Activated CD8-positive, alpha-beta T cell treated with anti-CD3 and anti-CD28 coated beads, Interleukin-2, amount 10 ng/mL, durations not matched to agents 7 days and 5 days (primary cell): ENCODE measurements around the gene CDC42EP1. TPM values are rescaled to one million over a fixed set of nuclear protein-coding genes. Genes with fewer than 3 reads are reported as not detected.

Experiments used
- ATAC-seq: fragments of 150-1000 bp; cut with Tn5 transposase; one replicate; pipeline ENCODE4 v1.10.0; 2021; ENCODE audit warnings: moderate library complexity
- CTCF ChIA-PET: fragments of 350-600 bp; sonication (Branson Sonifier 250); formaldehyde crosslinking; loops from one replicate; lab custom pipeline; 2021; ENCODE audit warnings: antibody characterized with exemption; lab: Charles Lee
- POLR2A ChIA-PET: fragments of 350-600 bp; sonication (Branson Sonifier 250); formaldehyde crosslinking; loops from one replicate; lab custom pipeline; 2021; ENCODE audit warnings: antibody characterized with exemption; lab: Charles Lee
- DNase-seq: peaks from one replicate; pipeline ENCODE4 v3.0.0-alpha.2; 2020
- H3K27ac Mint-ChIP-seq: one replicate; pipeline ENCODE4 v1.8.0; 2021; ENCODE audit warnings: mild to moderate bottlenecking, mixed read lengths
- H3K27me3 Mint-ChIP-seq: one replicate; pipeline ENCODE4 v1.8.0; 2021; ENCODE audit warnings: low read depth, mixed read lengths
- H3K36me3 Mint-ChIP-seq: one replicate; pipeline ENCODE4 v1.8.0; 2021; ENCODE audit warnings: low read depth, mixed read lengths
- H3K4me1 Mint-ChIP-seq: one replicate; pipeline ENCODE4 v1.8.0; 2021; ENCODE audit warnings: low read depth, mixed read lengths
- H3K4me3 Mint-ChIP-seq: one replicate; pipeline ENCODE4 v1.8.0; 2021; ENCODE audit warnings: mild to moderate bottlenecking, mixed read lengths
- H3K9me3 Mint-ChIP-seq: one replicate; pipeline ENCODE4 v1.8.0; 2022; ENCODE audit warnings: mixed read lengths; ENCODE audit not compliant: insufficient read depth
- total RNA-seq, 2 experiments: library from RNA; stranded (reverse); gene quantifications; one replicate each; pipeline ENCODE4 v1.2.3, GENCODE V29; 2021

The CDC42EP1 gene
- total RNA-seq, 2 experiments from 2014 or later, result 0.13 to 0.21 TPM

GRCh38 chr22:37568448-37569008, 8.2 kb downstream of the CDC42EP1 start:
- Mint-ChIP-seq H3K27me3 (peaks cover 26% of the 10 kb centered on the region), H3K27ac (no peak overlapping the region), H3K9me3 (no peaks in the 10 kb centered on the region), H3K4me1 (peaks cover 24% of the 10 kb centered on the region), H3K4me3 (no peak overlapping the region), H3K36me3 (no peaks in the 10 kb centered on the region)
- ATAC-seq (no peak), DNase-seq (no peak)
- CTCF ChIA-PET, result interaction anchor here (0.6 to 15.3 kb wide), 8 partner anchors 10 to 252 kb away, joined by 3 to 493 read pairs (median 23); partner anchors contain the start of gene LGALS2
- POLR2A ChIA-PET, result interaction anchor here (1.0 to 1.5 kb wide), 2 partner anchors 8 to 11 kb away, joined by 3 read pairs; partner anchors contain the start of gene LGALS2

GRCh38 chr22:37569009-37569920, 9.0 kb downstream of the CDC42EP1 start:
- Mint-ChIP-seq H3K27me3 (peaks cover 19% of the 10 kb centered on the region), H3K9me3 (no peaks in the 10 kb centered on the region), H3K4me1 (peaks cover 24% of the 10 kb centered on the region), H3K36me3 (no peaks in the 10 kb centered on the region), H3K4me3 (no peak overlapping the region), H3K27ac (no peak overlapping the region)
- ATAC-seq (no peak), DNase-seq (no peak)
- ChIA-PET POLR2A (no interaction called here), CTCF (interaction anchor here (1.3 to 15.3 kb wide), 5 partner anchors 8 to 70 kb away, joined by 3 to 493 read pairs (median 9); no protein-coding TSS in a partner anchor)

GRCh38 chr22:37569921-37570660, 9.8 kb downstream of the CDC42EP1 start:
- POLR2A ChIA-PET, result no interaction called here
- CTCF ChIA-PET, result interaction anchor here (1.0 to 15.3 kb wide), 6 partner anchors 8 to 112 kb away, joined by 3 to 493 read pairs (median 5); no protein-coding TSS in a partner anchor
- Mint-ChIP-seq H3K4me1 (peaks cover 22% of the 10 kb centered on the region), H3K27me3 (peaks cover 19% of the 10 kb centered on the region), H3K9me3 (no peaks in the 10 kb centered on the region), H3K36me3 (no peaks in the 10 kb centered on the region), H3K4me3 (no peak overlapping the region), H3K27ac (no peak overlapping the region)
- DNase-seq (no peak), ATAC-seq (no peak)

- Mint-ChIP-seq H3K27me3 (peaks cover 19% of the 10 kb centered on the region), H3K36me3 (no peaks in the 10 kb centered on the region), H3K4me3 (no peak overlapping the region), H3K27ac (no peak overlapping the region), H3K9me3 (no peaks in the 10 kb centered on the region), H3K4me1 (peaks cover 22% of the 10 kb centered on the region)
- POLR2A ChIA-PET, result no interaction called here
- no peak for DNase-seq
- no peak for ATAC-seq
- CTCF ChIA-PET, result interaction anchor here (1.0 to 15.3 kb wide), 6 partner anchors 9 to 113 kb away, joined by 3 to 493 read pairs (median 5); no protein-coding TSS in a partner anchor
Observed at GRCh38 chr22:37570661-37570976, 10.3 kb downstream of the CDC42EP1 start.

DNA sequence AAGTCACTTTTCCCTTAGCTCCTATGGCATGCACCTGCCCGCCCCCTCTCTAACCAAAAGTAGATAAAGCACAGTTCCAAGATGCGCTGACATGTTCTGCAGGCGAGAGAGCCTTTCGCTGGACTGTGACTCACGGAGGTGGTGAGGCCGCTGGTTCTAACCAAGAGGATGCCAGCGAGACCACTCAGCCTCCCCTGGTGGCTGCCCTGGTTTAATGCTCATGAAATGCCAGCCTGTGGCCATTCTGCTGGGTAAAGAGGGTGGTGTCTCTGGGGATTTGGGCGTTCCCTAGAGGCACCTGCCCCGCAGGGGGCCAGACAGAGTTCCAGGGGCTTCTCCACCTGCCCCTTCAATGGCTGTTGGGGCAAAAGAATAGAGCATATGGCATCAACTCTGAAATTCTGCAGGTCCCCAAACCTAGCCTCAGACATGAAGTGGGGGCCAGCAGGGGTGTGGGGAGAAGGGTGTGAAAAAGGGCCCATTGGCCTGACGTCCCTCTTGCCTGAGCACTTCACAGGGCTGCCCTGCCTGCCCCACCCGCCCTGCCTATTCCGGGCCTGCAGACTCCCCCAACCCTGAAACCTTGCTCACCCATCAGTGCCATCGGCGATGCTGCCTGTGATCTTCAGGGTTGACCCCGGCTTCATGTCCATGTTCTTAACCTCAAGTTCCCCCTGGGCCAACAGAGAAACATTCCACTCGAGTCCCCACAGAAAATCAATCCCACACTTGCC, 11.1 kb downstream of the CDC42EP1 start:
- Mint-ChIP-seq H3K27ac (no peak overlapping the region), H3K4me1 (peaks cover 14% of the 10 kb centered on the region), H3K4me3 (no peak overlapping the region), H3K27me3 (peaks cover 16% of the 10 kb centered on the region), H3K9me3 (no peaks in the 10 kb centered on the region), H3K36me3 (no peaks in the 10 kb centered on the region)
- ChIA-PET CTCF (interaction anchor here (1.2 to 15.3 kb wide), 4 partner anchors 10 to 114 kb away, joined by 4 to 493 read pairs (median 8); no protein-coding TSS in a partner anchor), POLR2A (no interaction called here)
- DNase-seq, result no peak
- no peak for ATAC-seq

DNA sequence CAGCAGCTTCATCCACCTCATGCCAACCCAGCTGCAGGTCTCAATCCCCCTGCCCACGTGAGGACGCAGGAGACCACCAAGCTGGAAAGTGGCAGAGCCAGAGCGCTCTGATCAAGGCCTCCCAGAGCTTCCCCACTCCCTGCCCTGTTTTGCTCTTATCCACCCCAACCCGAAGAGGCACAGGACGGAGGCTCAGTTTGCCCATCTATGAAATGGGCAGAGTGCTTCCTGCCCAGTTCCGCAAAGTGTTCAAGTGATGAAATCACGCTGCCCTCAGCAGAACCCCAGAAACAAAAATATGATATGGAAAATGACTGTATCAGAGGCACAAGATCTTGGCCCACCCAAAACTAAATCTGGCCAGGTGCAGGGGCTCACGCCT, 11.7 kb downstream of the CDC42EP1 start:
- H3K4me1 Mint-ChIP-seq, result peaks cover 8% of the 10 kb centered on the region
- H3K36me3 Mint-ChIP-seq, result no peaks in the 10 kb centered on the region
- peaks cover 15% of the 10 kb centered on the region for H3K27me3 Mint-ChIP-seq
- ChIA-PET CTCF (no interaction called here), POLR2A (no interaction called here)
- no peaks in the 10 kb centered on the region for H3K9me3 Mint-ChIP-seq
- ATAC-seq (no peak), DNase-seq (no peak)
- no peak overlapping the region for H3K4me3 Mint-ChIP-seq
- no peak overlapping the region for H3K27ac Mint-ChIP-seq

DNA sequence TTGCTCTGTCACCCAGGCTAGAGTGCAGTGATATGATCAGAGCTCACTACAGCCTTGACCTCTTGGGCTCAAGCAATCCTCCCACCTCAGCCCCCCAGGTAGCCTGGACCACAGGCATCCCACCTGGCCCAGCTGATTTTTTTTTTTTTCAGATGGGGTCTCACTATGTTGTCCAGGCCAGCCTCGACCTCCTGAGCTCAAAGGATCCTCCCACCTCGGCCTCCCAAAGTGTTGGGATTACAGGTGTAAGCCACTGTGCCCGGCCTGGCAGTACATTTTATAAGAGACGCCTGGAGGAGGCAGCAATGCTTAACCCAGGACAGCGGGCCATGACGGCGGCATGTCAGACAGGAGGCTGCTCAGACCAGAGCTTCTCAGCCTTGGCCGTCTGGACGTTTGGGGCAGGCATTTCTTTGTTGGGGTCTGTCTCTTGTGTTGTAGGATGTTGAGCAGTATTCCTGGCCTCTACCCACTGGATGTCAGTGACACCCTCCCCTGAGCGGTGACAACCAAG, 15.3 kb downstream of the CDC42EP1 start:
- H3K27me3 Mint-ChIP-seq, result peaks cover 12% of the 10 kb centered on the region
- H3K4me3 Mint-ChIP-seq, result no peak overlapping the region
- no peaks in the 10 kb centered on the region for H3K36me3 Mint-ChIP-seq
- H3K4me1 Mint-ChIP-seq, result peaks cover 9% of the 10 kb centered on the region
- no peak for DNase-seq
- no peaks in the 10 kb centered on the region for H3K9me3 Mint-ChIP-seq
- POLR2A ChIA-PET, result no interaction called here
- no peak overlapping the region for H3K27ac Mint-ChIP-seq
- ATAC-seq, result no peak
- CTCF ChIA-PET, result interaction anchor here (0.7 to 2.7 kb wide), 4 partner anchors 9 to 243 kb away, joined by 3 to 19 read pairs (median 5); no protein-coding TSS in a partner anchor

DNA sequence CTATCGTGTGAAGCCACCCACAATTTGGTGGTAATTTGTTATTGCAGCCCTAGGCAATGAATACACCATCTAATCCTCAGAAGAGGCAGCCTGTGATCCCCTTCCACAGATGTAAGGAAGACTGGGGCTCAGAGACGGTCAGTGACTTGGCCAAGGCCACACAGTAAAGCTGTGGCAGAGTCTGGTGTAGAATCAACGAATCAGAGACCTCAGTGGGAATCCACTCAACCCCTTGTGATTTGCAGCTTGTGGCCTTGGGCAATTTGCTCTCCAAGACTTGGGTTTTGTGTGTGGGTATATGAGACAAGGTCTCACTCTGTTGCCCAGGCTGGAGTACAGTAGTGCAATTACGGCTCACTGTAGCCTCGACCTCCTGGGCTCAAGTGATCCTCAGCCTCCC, 17.7 kb downstream of the CDC42EP1 start:
- POLR2A ChIA-PET, result no interaction called here
- Mint-ChIP-seq H3K4me1 (peaks cover 13% of the 10 kb centered on the region), H3K36me3 (no peaks in the 10 kb centered on the region), H3K27ac (no peak overlapping the region), H3K9me3 (no peaks in the 10 kb centered on the region), H3K4me3 (no peak overlapping the region), H3K27me3 (peaks cover 10% of the 10 kb centered on the region)
- CTCF ChIA-PET, result interaction anchor here (5.0 kb wide), 1 partner anchor 12 kb away, joined by 29 read pairs; no protein-coding TSS in a partner anchor
- no peak for ATAC-seq
- no peak for DNase-seq

- ChIA-PET POLR2A (interaction anchor here (0.6 kb wide), 1 partner anchor 33 kb away, joined by 3 read pairs; no protein-coding TSS in a partner anchor), CTCF (interaction anchor here (2.6 to 6.3 kb wide), 3 partner anchors 10 to 26 kb away, joined by 6 to 45 read pairs (median 29); no protein-coding TSS in a partner anchor)
- DNase-seq (no peak), ATAC-seq (no peak)
- Mint-ChIP-seq H3K27me3 (peaks cover 11% of the 10 kb centered on the region), H3K4me1 (peaks cover 13% of the 10 kb centered on the region), H3K27ac (no peak overlapping the region), H3K4me3 (no peak overlapping the region), H3K36me3 (no peaks in the 10 kb centered on the region), H3K9me3 (no peaks in the 10 kb centered on the region)
Observed at GRCh38 chr22:37581504-37581903, 21.2 kb downstream of the CDC42EP1 start.

- H3K4me3 Mint-ChIP-seq, result no peak overlapping the region
- ChIA-PET POLR2A (no interaction called here), CTCF (interaction anchor here (2.0 to 6.3 kb wide), 2 partner anchors 9 to 16 kb away, joined by 12 to 45 read pairs; no protein-coding TSS in a partner anchor)
- H3K4me1 Mint-ChIP-seq, result peaks cover 13% of the 10 kb centered on the region
- no peaks in the 10 kb centered on the region for H3K9me3 Mint-ChIP-seq
- H3K27ac Mint-ChIP-seq, result no peak overlapping the region
- no peaks in the 10 kb centered on the region for H3K36me3 Mint-ChIP-seq
- no peak for DNase-seq
- peaks cover 15% of the 10 kb centered on the region for H3K27me3 Mint-ChIP-seq
- no peak for ATAC-seq
Observed at GRCh38 chr22:37582526-37582925, 22.2 kb downstream of the CDC42EP1 start.
